OCI-LY1 (cell line): ENCODE results near the gene PLCG2.

ENCODE experiments used
- H2AFZ ChIP-seq: fragments of 200-600 bp; sonication (generic), shearing (Covaris generic); 2 replicates; pipeline ENCODE4 v1.6.0; 2014; ENCODE audit warnings: antibody characterized with exemption, mild to moderate bottlenecking, low read length
- H3F3A ChIP-seq: fragments of 200-600 bp; sonication (generic), shearing (Covaris generic); 2 replicates; pipeline ENCODE4 v1.6.0; 2014; ENCODE audit warnings: mild to moderate bottlenecking, antibody characterized with exemption, low read length, moderate library complexity; ENCODE audit not compliant: insufficient read depth
- H3K27ac ChIP-seq: fragments of 200-600 bp; sonication (generic); 2 replicates; pipeline ENCODE4 v1.5.1; 2014; ENCODE audit warnings: low read length, mixed run types, mild to moderate bottlenecking, low read depth; ENCODE audit not compliant: poor library complexity, severe bottlenecking
- H3K27me3 ChIP-seq: fragments of 200-600 bp; sonication (generic); 2 replicates; pipeline ENCODE4 v1.6.0; 2014; ENCODE audit warnings: antibody characterized with exemption, mild to moderate bottlenecking, low read length, moderate library complexity; ENCODE audit not compliant: insufficient read depth
- H3K36me3 ChIP-seq: fragments of 200-600 bp; sonication (generic); 2 replicates; pipeline ENCODE4 v1.6.1; 2014; ENCODE audit warnings: mild to moderate bottlenecking, antibody characterized with exemption, low read length, moderate library complexity, mixed read lengths; ENCODE audit not compliant: insufficient read depth
- H3K4me1 ChIP-seq: fragments of 200-600 bp; sonication (generic); 2 replicates; pipeline ENCODE4 v1.5.1; 2014; ENCODE audit warnings: mild to moderate bottlenecking, low read length, moderate library complexity; ENCODE audit not compliant: insufficient read depth, severe bottlenecking
- H3K4me2 ChIP-seq: fragments of 200-600 bp; sonication (generic), shearing (Covaris generic); 2 replicates; pipeline ENCODE4 v1.6.1; 2014; ENCODE audit warnings: low read length
- H3K4me3 ChIP-seq: fragments of 200-600 bp; sonication (generic); 2 replicates; pipeline ENCODE4 v1.5.1; 2014; ENCODE audit warnings: low read length, low read depth, mild to moderate bottlenecking, mixed read lengths; ENCODE audit not compliant: poor library complexity, severe bottlenecking
- H3K79me2 ChIP-seq: fragments of 200-600 bp; shearing (Covaris generic); 2 replicates; pipeline ENCODE4 v1.6.1; 2016; ENCODE audit warnings: mixed run types, low read length, mixed read lengths; ENCODE audit not compliant: insufficient read depth
- H3K9ac ChIP-seq: fragments of 200-600 bp; sonication (generic), shearing (Covaris generic); 2 replicates; pipeline ENCODE4 v1.6.1; 2014; ENCODE audit warnings: mild to moderate bottlenecking, low read length, mixed read lengths
- H3K9me2 ChIP-seq: fragments of 200-600 bp; sonication (generic), shearing (Covaris generic); 2 replicates; pipeline ENCODE4 v1.6.1; 2014; ENCODE audit warnings: low read depth, mild to moderate bottlenecking, low read length, mixed read lengths
- H3K9me3 ChIP-seq: fragments of 200-600 bp; shearing (Covaris generic); 2 replicates; pipeline ENCODE4 v1.6.1; 2014; ENCODE audit warnings: low read length, mixed read lengths
- H4K20me1 ChIP-seq: fragments of 200-600 bp; sonication (generic), shearing (Covaris generic); 2 replicates; pipeline ENCODE4 v1.6.0; 2016; ENCODE audit warnings: mild to moderate bottlenecking, low read length; ENCODE audit not compliant: insufficient read depth
- CTCF ChIP-seq: fragments of 200-600 bp; sonication (generic), shearing (Covaris generic); IDR thresholded peaks from 2 replicates; pipeline ENCODE4 v1.5.1; 2017; ENCODE audit warnings: mild to moderate bottlenecking, antibody characterized with exemption, low read length, moderate library complexity, mixed read lengths
- EZH2 ChIP-seq: fragments of 200-600 bp; sonication (generic), shearing (Covaris generic); IDR thresholded peaks from 2 replicates; pipeline ENCODE4 v1.8.0; 2017; ENCODE audit warnings: borderline replicate concordance, mixed run types, mild to moderate bottlenecking, antibody characterized with exemption, low read length, moderate library complexity, mixed read lengths

The PLCG2 gene

GRCh38 chr16:81873206-81873605 is 94.1 kb downstream of the PLCG2 start:
- H3K27me3 ChIP-seq, result no peaks in the 10 kb centered on the region
- H3K27ac ChIP-seq, result peak overlapping the region; percentile 60
- no peak overlapping the region for H3K4me2 ChIP-seq
- H2AFZ ChIP-seq, result no peak overlapping the region
- H3K9ac ChIP-seq, result no peak overlapping the region
- peaks cover 11% of the 10 kb centered on the region for H3F3A ChIP-seq
- H3K9me3 ChIP-seq, result no peaks in the 10 kb centered on the region
- no peak for TF ChIP-seq CTCF
- TF ChIP-seq EZH2, result no peak
- peaks cover 33% of the 10 kb centered on the region for H3K4me1 ChIP-seq
- no peaks in the 10 kb centered on the region for H3K9me2 ChIP-seq
- peaks cover 19% of the 10 kb centered on the region for H3K79me2 ChIP-seq
- H3K36me3 ChIP-seq, result peaks cover 90% of the 10 kb centered on the region
- no peak overlapping the region for H3K4me3 ChIP-seq
- H4K20me1 ChIP-seq, result no peaks in the 10 kb centered on the region

- Histone ChIP-seq H3K4me3 (no peak overlapping the region), H3F3A (peaks cover 11% of the 10 kb centered on the region), H3K9me3 (no peaks in the 10 kb centered on the region), H3K9me2 (no peaks in the 10 kb centered on the region), H2AFZ (no peak overlapping the region), H3K9ac (no peak overlapping the region; the same call in 1 of the 2 replicates), H3K4me1 (peaks cover 33% of the 10 kb centered on the region), H4K20me1 (no peaks in the 10 kb centered on the region), H3K79me2 (peaks cover 19% of the 10 kb centered on the region), H3K4me2 (no peak overlapping the region), H3K27ac (peak overlapping the region; percentile 70), H3K27me3 (no peaks in the 10 kb centered on the region), H3K36me3 (peaks cover 90% of the 10 kb centered on the region)
- TF ChIP-seq EZH2, result no peak
- TF ChIP-seq CTCF, result peak; percentile 86
Observed at GRCh38 chr16:81873843-81874752, 95.0 kb downstream of the PLCG2 start.

GRCh38 chr16:81875461-81875860 is 96.4 kb downstream of the PLCG2 start:
- no peak overlapping the region for H2AFZ ChIP-seq
- no peak overlapping the region for H3K27ac ChIP-seq
- peaks cover 26% of the 10 kb centered on the region for H3K4me1 ChIP-seq
- H3F3A ChIP-seq, result no peaks in the 10 kb centered on the region; the same call in 1 of the 2 replicates
- no peak overlapping the region for H3K9ac ChIP-seq
- H3K9me3 ChIP-seq, result no peaks in the 10 kb centered on the region
- no peaks in the 10 kb centered on the region for H4K20me1 ChIP-seq
- H3K4me2 ChIP-seq, result no peak overlapping the region
- TF ChIP-seq CTCF, result no peak
- no peak for TF ChIP-seq EZH2
- H3K4me3 ChIP-seq, result no peak overlapping the region
- no peaks in the 10 kb centered on the region for H3K9me2 ChIP-seq
- no peaks in the 10 kb centered on the region for H3K27me3 ChIP-seq
- H3K79me2 ChIP-seq, result peaks cover 19% of the 10 kb centered on the region
- peaks cover 90% of the 10 kb centered on the region for H3K36me3 ChIP-seq
